ENCODE measurements around the gene GRIA4. TPM values are rescaled to one million over a fixed set of nuclear protein-coding genes. Genes with fewer than 3 reads are reported as not detected.

Gene GRIA4
- polyA plus RNA-seq, 1 experiment: not detected

DNA sequence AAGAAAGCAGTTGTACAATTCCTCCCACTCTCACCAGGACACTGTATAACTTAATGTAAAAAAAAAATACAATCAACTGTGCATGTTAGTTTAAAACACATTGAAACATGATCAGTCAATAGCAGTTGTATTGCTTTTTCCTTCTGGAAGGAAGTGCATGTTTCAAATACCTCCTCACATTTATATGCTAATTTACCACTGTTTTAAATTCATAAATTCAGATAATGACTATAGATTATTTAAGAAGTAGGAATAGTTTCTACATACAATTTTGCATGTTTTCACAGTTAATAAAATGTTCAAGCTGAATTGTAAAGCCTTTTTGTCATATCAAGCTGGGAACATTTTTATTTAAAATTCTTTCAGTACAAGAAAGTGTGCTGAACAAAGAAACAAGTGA is 3.3 kb downstream of the GRIA4 start:
- TF ChIP-seq, protein P1, sequence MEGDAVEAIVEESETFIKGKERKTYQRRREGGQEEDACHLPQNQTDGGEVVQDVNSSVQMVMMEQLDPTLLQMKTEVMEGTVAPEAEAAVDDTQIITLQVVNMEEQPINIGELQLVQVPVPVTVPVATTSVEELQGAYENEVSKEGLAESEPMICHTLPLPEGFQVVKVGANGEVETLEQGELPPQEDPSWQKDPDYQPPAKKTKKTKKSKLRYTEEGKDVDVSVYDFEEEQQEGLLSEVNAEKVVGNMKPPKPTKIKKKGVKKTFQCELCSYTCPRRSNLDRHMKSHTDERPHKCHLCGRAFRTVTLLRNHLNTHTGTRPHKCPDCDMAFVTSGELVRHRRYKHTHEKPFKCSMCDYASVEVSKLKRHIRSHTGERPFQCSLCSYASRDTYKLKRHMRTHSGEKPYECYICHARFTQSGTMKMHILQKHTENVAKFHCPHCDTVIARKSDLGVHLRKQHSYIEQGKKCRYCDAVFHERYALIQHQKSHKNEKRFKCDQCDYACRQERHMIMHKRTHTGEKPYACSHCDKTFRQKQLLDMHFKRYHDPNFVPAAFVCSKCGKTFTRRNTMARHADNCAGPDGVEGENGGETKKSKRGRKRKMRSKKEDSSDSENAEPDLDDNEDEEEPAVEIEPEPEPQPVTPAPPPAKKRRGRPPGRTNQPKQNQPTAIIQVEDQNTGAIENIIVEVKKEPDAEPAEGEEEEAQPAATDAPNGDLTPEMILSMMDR (IDR thresholded peaks at IDR 0.05; ENCODE audit: insufficient read depth, low read depth, low read length): no peak
- ChIA-PET CTCF (no interaction called here), POLR2A (interaction anchor here (0.6 kb wide), 1 partner anchor 24 kb away, joined by 5 read pairs; no protein-coding TSS in a partner anchor)
- H3K27me3 ChIP-seq (ENCODE audit: control insufficient read depth, insufficient read depth, low read length): peaks cover 19% of the 10 kb centered on the region
- no peak for DNase-seq (ENCODE audit: low read depth)
- H3K4me3 ChIP-seq (ENCODE audit: low read depth, low read length): no peak overlapping the region
- no peaks in the 10 kb centered on the region for H3K36me3 ChIP-seq (ENCODE audit: control insufficient read depth, insufficient read depth, low read length)

- Histone ChIP-seq H3K27me3 (ENCODE audit: control insufficient read depth, insufficient read depth, low read length) (no peaks in the 10 kb centered on the region), H3K4me3 (ENCODE audit: low read depth, low read length) (no peak overlapping the region), H3K36me3 (ENCODE audit: control insufficient read depth, insufficient read depth, low read length) (no peaks in the 10 kb centered on the region)
- no peak for DNase-seq (ENCODE audit: low read depth)
- TF ChIP-seq, protein P1 (IDR thresholded peaks at IDR 0.05; ENCODE audit: insufficient read depth, low read depth, low read length): no peak
- POLR2A ChIA-PET: no interaction called here
- CTCF ChIA-PET: no interaction called here
Observed at GRCh38 chr11:105618343-105618955, 8.6 kb downstream of the GRIA4 start.

GRCh38 chr11:105619556-105619955 is 9.7 kb downstream of the GRIA4 start:
- ChIA-PET CTCF (no interaction called here), POLR2A (no interaction called here)
- no peak for DNase-seq (ENCODE audit: low read depth)
- TF ChIP-seq, protein P1 (IDR thresholded peaks at IDR 0.05; ENCODE audit: insufficient read depth, low read depth, low read length): no peak
- Histone ChIP-seq H3K27me3 (ENCODE audit: control insufficient read depth, insufficient read depth, low read length) (no peaks in the 10 kb centered on the region), H3K4me3 (ENCODE audit: low read depth, low read length) (no peak overlapping the region), H3K36me3 (ENCODE audit: control insufficient read depth, insufficient read depth, low read length) (no peaks in the 10 kb centered on the region)

DNA sequence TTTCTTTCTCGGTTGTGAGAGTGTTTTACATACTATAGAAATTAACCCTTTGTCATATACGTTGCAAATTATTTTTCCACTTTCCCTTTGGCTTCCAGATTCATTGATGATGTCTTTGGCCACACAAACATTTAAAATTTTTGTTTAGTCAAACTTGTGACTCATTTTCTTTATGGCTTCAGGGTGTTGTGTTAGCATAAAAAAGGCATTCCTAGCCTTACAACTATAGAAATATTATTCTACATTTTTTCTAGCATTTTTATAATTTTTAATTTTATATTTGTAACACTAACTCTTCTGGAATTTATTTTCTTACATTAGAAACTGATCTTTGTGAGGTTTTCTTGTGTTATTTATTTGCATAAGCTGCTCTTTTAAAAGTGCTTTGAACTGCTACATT is 12.1 kb downstream of the GRIA4 start:
- Histone ChIP-seq H3K36me3 (ENCODE audit: control insufficient read depth, insufficient read depth, low read length) (no peaks in the 10 kb centered on the region), H3K4me3 (ENCODE audit: low read depth, low read length) (no peak overlapping the region), H3K27me3 (ENCODE audit: control insufficient read depth, insufficient read depth, low read length) (no peaks in the 10 kb centered on the region)
- ChIA-PET CTCF (no interaction called here), POLR2A (no interaction called here)
- DNase-seq (ENCODE audit: low read depth): no peak
- TF ChIP-seq, protein P1 (IDR thresholded peaks at IDR 0.05; ENCODE audit: insufficient read depth, low read depth, low read length): no peak

GRCh38 chr11:105632316-105632715 is 22.4 kb downstream of the GRIA4 start:
- DNase-seq (ENCODE audit: low read depth): no peak
- CTCF ChIA-PET: interaction anchor here (1.2 kb wide), 1 partner anchor 56 kb away, joined by 3 read pairs; no protein-coding TSS in a partner anchor
- no peaks in the 10 kb centered on the region for H3K36me3 ChIP-seq (ENCODE audit: control insufficient read depth, insufficient read depth, low read length)
- no peak overlapping the region for H3K4me3 ChIP-seq (ENCODE audit: low read depth, low read length)
- TF ChIP-seq, protein P1 (IDR thresholded peaks at IDR 0.05; ENCODE audit: insufficient read depth, low read depth, low read length): no peak
- no peaks in the 10 kb centered on the region for H3K27me3 ChIP-seq (ENCODE audit: control insufficient read depth, insufficient read depth, low read length)
- POLR2A ChIA-PET: no interaction called here
